GM18870 (cell line): ENCODE results near the gene UNCX.
"Not testable (repeated sequence)": the region's sequence is repeated elsewhere in the genome, so short reads cannot be mapped to it uniquely, and the experiment has no call there.

Source experiments
- ATAC-seq: cut with Tn5 transposase; IDR thresholded peaks from one replicate; pipeline ENCODE4 v1.9.1; 2021; ENCODE audit warnings: moderate library complexity; ENCODE audit not compliant: unreplicated experiment

Gene UNCX

GRCh38 chr7:1232623-1233332 is at the start of gene UNCX:
Gene UNCX (plus strand): TSS chr7:1232872. CDS start chr7:1233018, 146 bp downstream.
- no peak for ATAC-seq

GRCh38 chr7:1187127-1187526 is 45.5 kb upstream of the UNCX start:
- no peak for ATAC-seq

GRCh38 chr7:1188720-1189294 is 43.9 kb upstream of the UNCX start:
- ATAC-seq = no peak

- no peak for ATAC-seq
Measured at GRCh38 chr7:1189986-1190772, 42.5 kb upstream of the UNCX start.

GRCh38 chr7:1192171-1192676 is 40.4 kb upstream of the UNCX start:
- ATAC-seq = no peak

GRCh38 chr7:1193593-1194424 is 38.9 kb upstream of the UNCX start:
- ATAC-seq = no peak

- not testable (repeated sequence) for ATAC-seq
Measured at GRCh38 chr7:1196441-1196840, 36.2 kb upstream of the UNCX start.

- no peak for ATAC-seq
Measured at GRCh38 chr7:1196950-1197349, 35.7 kb upstream of the UNCX start.

GRCh38 chr7:1197997-1198625 is 34.6 kb upstream of the UNCX start:
- no peak for ATAC-seq

- no peak for ATAC-seq
Measured at GRCh38 chr7:1200045-1200444, 32.6 kb upstream of the UNCX start.

GRCh38 chr7:1201916-1202315 is 30.8 kb upstream of the UNCX start:
- no peak for ATAC-seq

- ATAC-seq = not testable (repeated sequence)
Measured at GRCh38 chr7:1202914-1203313, 29.8 kb upstream of the UNCX start.

- no peak for ATAC-seq
Measured at GRCh38 chr7:1204460-1205140, 28.1 kb upstream of the UNCX start.

- ATAC-seq = not testable (repeated sequence)
Measured at GRCh38 chr7:1205742-1206141, 26.9 kb upstream of the UNCX start.

GRCh38 chr7:1209097-1209496 is 23.6 kb upstream of the UNCX start:
- no peak for ATAC-seq

- ATAC-seq = no peak
Measured at GRCh38 chr7:1210321-1210978, 22.2 kb upstream of the UNCX start.

GRCh38 chr7:1210979-1211608 is 21.6 kb upstream of the UNCX start:
- no peak for ATAC-seq

GRCh38 chr7:1211611-1212010 is 21.1 kb upstream of the UNCX start:
- ATAC-seq = no peak

- not testable (repeated sequence) for ATAC-seq
Measured at GRCh38 chr7:1212025-1212424, 20.6 kb upstream of the UNCX start.
